Body of pancreas (tissue), 4 donors: ENCODE data around the gene C8A. TPM values are rescaled to one million over a fixed set of nuclear protein-coding genes. Genes with fewer than 3 reads are reported as not detected.

ENCODE experiments used
- ATAC-seq: fragments of 150-250 bp; one replicate; pipeline ENCODE4 v1.9.1; 2016
- DNase-seq, 4 donors: peaks; one replicate each; pipeline ENCODE4 v3.0.0-alpha.2; 2019
- H3K27ac ChIP-seq, 4 donors: fragments of 200-600 bp; sonication (generic); 1 replicate in 3 of 4; 2 replicates in 1 of 4; pipeline versions ENCODE4 v1.5.1 to v1.6.1; 2016 to 2019; ENCODE audit warnings: mild to moderate bottlenecking in 1 of 4, mixed read lengths in 1 of 4, moderate library complexity in 1 of 4
- H3K27me3 ChIP-seq, 2 donors: fragments of 200-600 bp; sonication (generic); one replicate each; pipeline ENCODE4 v1.6.0; 2016; ENCODE audit warnings: mild to moderate bottlenecking in 1 of 2
- H3K36me3 ChIP-seq, 2 donors: fragments of 200-600 bp; sonication (generic); replicated peaks in 1 of 2; 2 replicates each; pipeline ENCODE4 v1.5.1; 2016; ENCODE audit warnings: low read depth in 2 of 2; ENCODE audit not compliant: insufficient read depth in 1 of 2
- H3K4me1 ChIP-seq: fragments of 200-600 bp; sonication (generic); one replicate; pipeline ENCODE4 v1.6.0; 2016
- H3K4me3 ChIP-seq, 2 donors: fragments of 200-600 bp; sonication (generic); 1 replicate in 1 of 2; 2 replicates in 1 of 2; pipeline ENCODE4 v1.5.1; 2016 to 2019
- H3K9me3 ChIP-seq, 3 donors: fragments of 200-600 bp; sonication (generic); 1 replicate in 2 of 3; 2 replicates in 1 of 3; pipeline ENCODE4 v1.5.1; 2016
- CTCF ChIP-seq, 7 experiments: fragments of 450-650 bp in 4 of 7; fragments of 200-600 bp in 3 of 7; sonication (generic) in 3 of 7; IDR thresholded peaks; one replicate each; pipeline ENCODE4 v1.5.1; 2016 to 2019; ENCODE audit warnings: antibody characterized with exemption in 7 of 7
- POLR2A ChIP-seq, 3 donors: fragments of 450-650 bp; IDR thresholded peaks; one replicate each; pipeline ENCODE4 v1.6.1; 2016; ENCODE audit warnings: antibody characterized with exemption in 3 of 3, mild to moderate bottlenecking in 2 of 3
- WGBS, 2 donors: methylation state at CpG; one replicate each; pipeline ENCODE4 v1.1.5; 2017; 5-methylcytosine and 5-hydroxymethylcytosine counted together
- intact Hi-C: fragments of 100-400 bp; cut with DNase I; formaldehyde crosslinking; loops from one replicate; pipeline ENCODE4 v1.15.1; 2023
- total RNA-seq, 2 donors: library from RNA; depleted of rRNA; stranded (reverse); fragments of >200 nt; gene quantifications; one replicate each; pipeline ENCODE4 v1.1.0, GENCODE V29; 2016

C8A gene
- total RNA-seq, 2 donors from 2014 or later: not detected

DNA sequence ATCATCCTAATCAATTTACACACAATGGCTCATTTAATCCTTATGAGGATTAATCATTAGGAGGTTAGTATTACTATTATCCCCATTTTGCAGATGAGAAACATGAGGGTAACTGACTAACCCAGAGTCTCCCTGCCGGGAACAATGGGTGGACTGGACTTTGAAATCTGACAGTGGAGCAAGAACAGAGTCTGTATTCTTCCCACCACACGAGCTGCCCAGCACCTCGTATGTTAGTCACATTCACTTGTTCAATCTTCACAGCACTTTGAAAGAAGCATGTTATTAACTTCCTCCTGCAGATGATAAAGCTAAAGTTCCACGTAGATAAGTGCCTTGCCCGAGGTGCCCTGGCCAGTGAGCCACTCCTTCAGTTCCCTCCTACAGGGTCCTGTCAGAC is 98.8 kb downstream of the C8A start:
- Histone ChIP-seq H3K4me1 (no peaks in the 10 kb centered on the region), H3K36me3 (no peaks in the 10 kb centered on the region), H3K9me3 (no peaks in the 10 kb centered on the region), H3K27ac (no peak overlapping the region), H3K27me3 (no peaks in the 10 kb centered on the region), H3K4me3 (no peak overlapping the region)
- no peak for TF ChIP-seq CTCF (IDR thresholded peaks at IDR 0.05)
- intact Hi-C loops: no loop called here
- no peak for ATAC-seq
- no peak for DNase-seq
- 59 to 71% methylated on average over 5 of the region's 5 CpGs for WGBS, 2 donors

- no peaks in the 10 kb centered on the region for H3K9me3 ChIP-seq
- WGBS, 2 donors: 89 to 95% methylated on average over 1 of the region's 1 CpG
- intact Hi-C loops: no loop called here
Measured at GRCh38 chr1:56954664-56955063, 100.1 kb downstream of the C8A start.

DNA sequence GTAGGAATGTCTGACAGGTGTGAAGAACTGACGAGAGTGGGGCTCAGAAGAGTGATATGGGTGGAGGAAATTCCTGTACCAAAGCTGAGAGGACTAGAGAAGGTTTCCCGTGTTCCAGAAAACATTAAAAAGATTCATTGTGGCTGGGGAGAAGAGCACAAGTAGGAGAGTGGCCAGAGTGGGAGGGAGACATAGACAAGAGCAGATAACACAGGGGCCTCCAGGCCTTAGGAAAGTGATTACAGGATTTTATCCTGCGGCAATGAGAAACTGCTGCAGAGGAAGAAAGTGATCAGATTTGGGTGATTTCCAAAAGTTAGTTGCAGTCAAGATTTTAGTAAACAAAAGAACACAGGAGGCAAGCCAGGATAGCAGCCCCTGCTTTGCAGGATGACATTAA is 103.3 kb downstream of the C8A start:
- H3K27ac ChIP-seq: no peak overlapping the region
- no peaks in the 10 kb centered on the region for H3K4me1 ChIP-seq
- TF ChIP-seq CTCF (IDR thresholded peaks at IDR 0.05): no peak
- TF ChIP-seq POLR2A (IDR thresholded peaks at IDR 0.05): no peak
- no peaks in the 10 kb centered on the region for H3K9me3 ChIP-seq
- intact Hi-C loops: no loop called here
- DNase-seq (no peak), ATAC-seq (no peak)
- H3K4me3 ChIP-seq: no peak overlapping the region
- WGBS, 2 donors: 49 to 60% methylated on average over 3 of the region's 3 CpGs
- no peaks in the 10 kb centered on the region for H3K36me3 ChIP-seq
- no peaks in the 10 kb centered on the region for H3K27me3 ChIP-seq

More at GRCh38 chr1:56954664-56955063, 100.1 kb downstream of the C8A start:
- ATAC-seq (no peak), DNase-seq (no peak)
- Histone ChIP-seq H3K27ac (no peak overlapping the region), H3K4me1 (no peaks in the 10 kb centered on the region), H3K4me3 (no peak overlapping the region), H3K27me3 (no peaks in the 10 kb centered on the region), H3K36me3 (no peaks in the 10 kb centered on the region)
- no peak for TF ChIP-seq CTCF (IDR thresholded peaks at IDR 0.05)
- no peak for TF ChIP-seq POLR2A (IDR thresholded peaks at IDR 0.05)

- no peak for TF ChIP-seq CTCF (IDR thresholded peaks at IDR 0.05)
- no peak for TF ChIP-seq POLR2A (IDR thresholded peaks at IDR 0.05)
- Histone ChIP-seq H3K36me3 (no peaks in the 10 kb centered on the region), H3K27me3 (no peaks in the 10 kb centered on the region), H3K4me3 (no peak overlapping the region), H3K4me1 (no peaks in the 10 kb centered on the region), H3K27ac (no peak overlapping the region), H3K9me3 (no peaks in the 10 kb centered on the region)
- intact Hi-C loops: no loop called here
- 63 to 74% methylated on average over 2 of the region's 2 CpGs for WGBS, 2 donors
- ATAC-seq (no peak), DNase-seq (no peak)
Measured at GRCh38 chr1:56958526-56958925, 103.9 kb downstream of the C8A start.

GRCh38 chr1:56961426-56961825 is 106.8 kb downstream of the C8A start:
- ATAC-seq (no peak), DNase-seq (no peak)
- intact Hi-C loops: loop anchor here (5.0 kb wide), 1 partner anchor 129 kb away; no protein-coding TSS in a partner anchor
- no peaks in the 10 kb centered on the region for H3K9me3 ChIP-seq
- peaks cover 5% of the 10 kb centered on the region for H3K4me1 ChIP-seq
- no peaks in the 10 kb centered on the region for H3K36me3 ChIP-seq
- no peak overlapping the region for H3K4me3 ChIP-seq
- TF ChIP-seq POLR2A (IDR thresholded peaks at IDR 0.05): no peak
- TF ChIP-seq CTCF (IDR thresholded peaks at IDR 0.05): no peak
- H3K27ac ChIP-seq: no peak overlapping the region
- WGBS, 2 donors: 76 to 84% methylated on average over 10 of the region's 10 CpGs
- no peaks in the 10 kb centered on the region for H3K27me3 ChIP-seq
